Sigmoid colon (tissue), 4 donors: Measurements from ENCODE around the gene SLC16A6.

Source experiments
- CTCF ChIP-seq, 4 experiments: fragments of 450-650 bp in 3 of 4; fragments of 200-600 bp in 1 of 4; IDR thresholded peaks; one replicate each; pipeline ENCODE4 v1.5.1; 2016 to 2019; ENCODE audit warnings: antibody characterized with exemption in 4 of 4, mild to moderate bottlenecking in 3 of 4, moderate library complexity in 2 of 4
- EP300 ChIP-seq, 4 donors: sonication (generic); formaldehyde crosslinking; IDR thresholded peaks; one replicate each; pipeline ENCODE4 v1.6.1; 2017; ENCODE audit warnings: antibody characterized with exemption in 4 of 4
- POLR2A ChIP-seq, 2 donors: fragments of 450-650 bp; IDR thresholded peaks; one replicate each; pipeline ENCODE4 v1.6.1; 2016; ENCODE audit warnings: antibody characterized with exemption in 2 of 2, mild to moderate bottlenecking in 2 of 2, moderate library complexity in 2 of 2

DNA sequence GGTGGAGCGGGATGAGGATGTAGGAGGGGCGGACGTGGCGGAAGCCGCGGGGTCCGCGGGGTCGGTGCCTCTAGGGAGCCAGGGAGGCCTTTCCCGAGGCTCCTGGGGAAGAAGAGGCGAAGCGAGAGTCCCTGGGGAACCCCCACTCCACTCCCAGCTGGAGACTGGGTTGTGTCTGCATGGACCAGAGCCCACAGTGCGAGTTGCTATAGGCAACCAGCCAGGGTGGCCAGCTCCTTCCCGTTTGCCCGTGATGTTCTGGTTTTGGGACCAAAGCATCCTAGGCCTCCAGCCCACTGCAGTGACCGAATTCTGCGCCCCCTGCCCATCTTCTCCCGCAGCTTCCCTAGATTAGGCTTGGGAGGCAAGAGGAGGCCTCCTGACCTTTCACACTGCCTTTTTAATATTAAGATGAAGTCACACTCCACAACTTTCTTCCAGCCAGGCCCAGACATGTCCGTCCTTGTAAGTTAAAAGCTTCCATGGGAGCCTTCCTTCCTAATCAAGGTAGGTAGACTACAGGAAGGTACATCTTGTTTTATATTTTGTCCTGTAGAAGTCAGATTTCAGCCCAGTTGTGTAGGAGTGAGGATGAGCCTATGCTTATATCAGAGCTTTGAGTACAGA is 42.6 kb downstream of the SLC16A6 start:
- TF ChIP-seq EP300 (IDR thresholded peaks at IDR 0.05): no peak
- TF ChIP-seq POLR2A (IDR thresholded peaks at IDR 0.05): no peak
- TF ChIP-seq CTCF (IDR thresholded peaks at IDR 0.05): no peak
